ENCODE results near the gene SETBP1.

The SETBP1 gene

DNA sequence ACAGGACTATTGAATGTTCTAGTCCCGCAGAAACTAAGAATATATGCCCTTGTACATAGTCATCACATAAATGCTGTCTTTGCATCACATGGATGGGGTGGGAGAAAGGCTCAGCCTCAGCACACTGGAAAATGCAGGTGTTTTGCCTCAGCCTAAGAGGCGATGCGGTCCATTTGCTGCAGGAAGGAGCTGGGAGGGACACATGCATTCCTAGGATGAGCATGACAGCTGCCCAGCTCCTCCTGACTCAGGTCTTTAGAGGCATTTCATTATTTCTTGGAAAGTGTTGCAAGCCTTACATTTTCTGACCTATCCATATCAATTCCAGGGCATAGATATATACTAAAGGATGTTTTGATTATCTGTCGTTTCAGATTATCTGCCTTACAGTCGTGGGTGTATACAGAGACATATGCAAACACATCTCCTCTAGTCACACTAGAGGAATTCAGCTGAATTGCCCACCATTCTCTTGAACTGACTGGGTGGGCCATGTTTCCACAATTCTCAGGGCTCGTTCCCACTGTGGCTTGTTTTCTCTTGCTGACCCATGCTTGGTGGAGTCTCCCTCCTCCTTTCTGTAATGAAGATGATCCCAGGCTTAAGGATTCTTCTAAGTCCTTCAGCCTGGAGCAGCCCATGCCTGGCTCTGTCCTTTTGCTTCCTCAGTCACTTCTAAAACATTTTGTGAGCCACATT, 156.9 kb downstream of the SETBP1 start:
- FAIRE-seq (no peak), DNase-seq (ENCODE audit: insufficient read length, low spot score) (no peak)
- TF ChIP-seq, protein P1, sequence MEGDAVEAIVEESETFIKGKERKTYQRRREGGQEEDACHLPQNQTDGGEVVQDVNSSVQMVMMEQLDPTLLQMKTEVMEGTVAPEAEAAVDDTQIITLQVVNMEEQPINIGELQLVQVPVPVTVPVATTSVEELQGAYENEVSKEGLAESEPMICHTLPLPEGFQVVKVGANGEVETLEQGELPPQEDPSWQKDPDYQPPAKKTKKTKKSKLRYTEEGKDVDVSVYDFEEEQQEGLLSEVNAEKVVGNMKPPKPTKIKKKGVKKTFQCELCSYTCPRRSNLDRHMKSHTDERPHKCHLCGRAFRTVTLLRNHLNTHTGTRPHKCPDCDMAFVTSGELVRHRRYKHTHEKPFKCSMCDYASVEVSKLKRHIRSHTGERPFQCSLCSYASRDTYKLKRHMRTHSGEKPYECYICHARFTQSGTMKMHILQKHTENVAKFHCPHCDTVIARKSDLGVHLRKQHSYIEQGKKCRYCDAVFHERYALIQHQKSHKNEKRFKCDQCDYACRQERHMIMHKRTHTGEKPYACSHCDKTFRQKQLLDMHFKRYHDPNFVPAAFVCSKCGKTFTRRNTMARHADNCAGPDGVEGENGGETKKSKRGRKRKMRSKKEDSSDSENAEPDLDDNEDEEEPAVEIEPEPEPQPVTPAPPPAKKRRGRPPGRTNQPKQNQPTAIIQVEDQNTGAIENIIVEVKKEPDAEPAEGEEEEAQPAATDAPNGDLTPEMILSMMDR (IDR thresholded peaks at IDR 0.05; ENCODE audit: insufficient read depth, missing control alignments) = no peak

GRCh38 chr18:44838971-44839666, 158.4 kb downstream of the SETBP1 start:
- FAIRE-seq = no peak
- TF ChIP-seq, protein P1 (IDR thresholded peaks at IDR 0.05; ENCODE audit: insufficient read depth, missing control alignments) = no peak
- DNase-seq (ENCODE audit: insufficient read length, low spot score) = no peak

DNA sequence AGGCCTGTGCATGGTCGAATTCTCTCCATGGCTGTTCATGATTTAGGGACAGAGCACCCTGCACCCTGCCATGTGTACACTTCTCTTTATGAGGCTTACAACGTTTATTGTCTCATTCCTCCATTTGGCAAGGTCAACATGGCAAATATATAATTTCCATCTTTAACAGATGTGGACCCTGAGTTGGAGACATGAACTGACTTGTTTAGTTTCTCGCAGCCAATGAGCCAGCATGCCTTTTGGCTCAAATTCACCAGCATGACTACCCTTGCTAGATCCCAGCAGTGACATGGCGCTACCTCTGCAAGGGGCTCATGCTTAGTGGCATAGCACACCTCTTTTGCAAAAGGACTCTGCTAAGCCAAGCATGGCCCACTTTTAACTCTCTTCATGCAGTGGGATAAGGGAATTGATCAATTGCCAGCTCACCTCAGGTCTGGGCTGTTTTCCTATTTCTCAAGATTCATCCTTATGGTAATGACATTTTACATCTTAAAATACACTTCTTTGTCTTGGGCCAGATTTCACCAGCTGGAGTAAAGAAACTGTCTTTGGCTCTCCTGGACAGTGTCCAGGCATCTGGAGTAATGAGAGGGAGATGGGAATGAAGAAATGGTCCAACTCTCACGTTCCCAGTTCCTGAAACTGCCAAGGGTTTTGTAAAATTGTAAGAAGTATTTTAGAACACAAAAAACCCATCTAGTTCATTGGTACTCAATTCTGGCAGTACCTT, 159.5 kb downstream of the SETBP1 start:
- TF ChIP-seq, protein P1 (IDR thresholded peaks at IDR 0.05; ENCODE audit: insufficient read depth, missing control alignments) = no peak
- FAIRE-seq = no peak
- DNase-seq (ENCODE audit: insufficient read length, low spot score) = no peak

DNA sequence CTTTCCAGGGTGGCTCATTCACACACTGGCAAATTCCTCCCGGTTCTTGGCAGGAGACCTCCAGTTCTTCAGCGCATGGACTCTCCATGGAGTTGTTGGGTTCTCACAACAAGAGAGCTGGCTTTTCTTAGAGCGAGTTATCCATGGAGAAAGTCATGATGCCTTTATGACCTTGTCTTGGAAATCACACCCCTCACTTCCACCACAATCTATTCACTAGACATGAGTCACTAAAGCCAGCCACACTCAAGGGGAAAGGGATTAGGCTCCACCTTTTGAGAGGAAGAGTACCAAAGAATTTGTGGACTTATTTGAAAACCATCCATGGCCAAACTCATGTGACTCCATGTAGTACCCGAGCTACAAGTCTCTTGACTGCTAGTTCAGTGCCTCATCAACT, 160.5 kb downstream of the SETBP1 start:
- FAIRE-seq (no peak), DNase-seq (ENCODE audit: insufficient read length, low spot score) (no peak)
- TF ChIP-seq, protein P1 (IDR thresholded peaks at IDR 0.05; ENCODE audit: insufficient read depth, missing control alignments) = no peak

- FAIRE-seq = no peak
- no peak for DNase-seq (ENCODE audit: insufficient read length, low spot score)
- TF ChIP-seq, protein P1 (IDR thresholded peaks at IDR 0.05; ENCODE audit: insufficient read depth, missing control alignments) = no peak
Measured at GRCh38 chr18:44841752-44842587, 161.3 kb downstream of the SETBP1 start.

DNA sequence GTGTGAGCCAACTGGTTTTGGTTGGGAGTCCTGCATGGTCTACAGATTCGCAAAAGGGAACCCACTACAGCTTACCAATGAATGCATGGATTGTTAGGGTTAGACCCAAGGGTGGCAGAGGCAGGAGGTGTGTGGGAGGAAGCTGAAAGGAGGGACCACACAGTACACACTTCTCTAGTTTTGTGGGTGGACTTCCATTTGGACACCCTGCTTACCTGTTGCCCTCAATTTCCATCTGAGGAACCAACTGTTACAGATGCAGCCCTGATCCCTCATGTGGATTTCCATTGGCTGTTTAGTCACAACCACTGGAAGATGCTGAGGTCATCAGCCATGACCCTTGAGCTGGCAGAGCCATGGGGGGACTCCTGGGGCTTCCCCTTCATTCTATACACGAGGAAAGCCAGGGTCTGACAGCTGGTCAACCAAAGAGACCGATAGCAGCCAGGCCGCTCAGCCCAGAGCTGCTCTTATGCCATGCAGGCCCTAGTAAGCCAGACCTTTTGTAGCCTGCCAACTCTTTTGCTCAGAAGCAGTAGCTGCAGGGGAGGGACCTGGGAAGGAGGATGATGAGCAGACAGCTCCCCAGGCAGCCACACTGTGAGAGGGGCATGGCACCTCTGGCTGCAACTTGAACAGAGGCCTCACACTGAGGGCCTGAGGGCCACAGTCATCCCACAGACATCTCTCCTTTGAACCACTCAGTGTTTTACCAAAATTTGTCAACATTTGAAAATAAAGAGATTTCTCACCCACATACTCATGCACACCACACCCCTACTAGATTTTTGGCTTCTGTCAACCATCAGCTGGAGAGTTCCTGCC, 162.1 kb downstream of the SETBP1 start:
- FAIRE-seq (no peak), DNase-seq (ENCODE audit: insufficient read length, low spot score) (no peak)
- TF ChIP-seq, protein P1 (IDR thresholded peaks at IDR 0.05; ENCODE audit: insufficient read depth, missing control alignments) = no peak
